Measurements from ENCODE around the gene FBXW8. TPM values are rescaled to one million over a fixed set of nuclear protein-coding genes. Genes with fewer than 3 reads are reported as not detected.

Gene FBXW8
- total RNA-seq, 4 donors from 2014 or later: 29.3 to 45.5 (median 32.9) TPM

DNA sequence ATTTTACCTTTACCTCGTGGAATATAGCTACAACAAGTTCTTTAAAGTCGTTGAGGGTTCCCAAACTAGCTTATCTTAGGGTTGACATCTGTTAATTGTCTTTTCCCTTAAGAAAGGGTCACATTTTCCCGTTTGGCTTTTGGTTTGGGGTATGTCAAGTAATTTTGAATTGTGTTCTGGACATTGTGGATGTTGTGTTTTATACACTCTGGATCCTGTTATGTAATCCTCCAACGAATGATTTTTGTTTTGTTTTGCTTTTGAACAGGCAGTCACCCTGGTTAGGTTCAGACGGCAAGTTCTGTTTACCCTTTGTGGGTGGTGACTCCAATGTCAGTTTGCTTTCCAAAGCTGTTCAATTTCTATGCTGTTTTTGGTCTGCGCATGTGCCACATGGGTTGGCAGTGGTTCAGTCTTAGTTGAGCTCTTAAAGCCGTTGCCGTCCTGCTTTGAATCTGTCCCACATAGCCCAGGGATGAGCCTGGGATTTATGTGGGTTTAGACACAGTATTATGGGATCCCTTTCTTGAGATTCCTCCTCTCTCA, 103.7 kb downstream of the FBXW8 start:
- H3K4me1 ChIP-seq: peaks cover 0 to 5% of the 10 kb centered on the region in 2 donors
- no peaks in the 10 kb centered on the region for H3K9me3 ChIP-seq
- intact Hi-C loops (cut with DNase I): no loop called here
- peaks cover 3 to 9% of the 10 kb centered on the region in 2 donors for H3K36me3 ChIP-seq
- no peak for DNase-seq
- WGBS, 2 donors: 91 to 93% methylated on average over 8 of the region's 8 CpGs
- no peak for TF ChIP-seq POLR2A (IDR thresholded peaks at IDR 0.05)
- H3K4me3 ChIP-seq (replicated peaks in 1 of 3): no peak overlapping the region
- H3K27me3 ChIP-seq: no peaks in the 10 kb centered on the region
- H3K27ac ChIP-seq: no peak overlapping the region

DNA sequence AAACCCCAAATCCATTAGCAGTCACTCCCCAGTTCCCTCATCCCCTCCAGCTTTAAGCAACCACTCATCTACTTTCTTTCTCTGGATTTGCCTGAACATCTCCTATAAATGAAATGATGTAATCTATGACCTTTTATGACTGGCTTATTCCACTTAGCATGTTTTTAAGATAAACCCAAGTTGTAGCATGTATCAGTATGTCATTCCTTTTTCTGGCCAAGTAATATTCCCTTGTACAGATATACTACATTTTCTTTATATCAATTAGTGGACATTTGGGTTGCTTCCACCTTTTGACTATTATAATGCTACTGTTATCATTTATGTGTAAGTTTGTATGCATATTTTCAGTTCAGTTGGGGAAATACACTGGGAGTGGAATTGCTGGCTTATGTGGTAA, 105.1 kb downstream of the FBXW8 start:
- H3K27ac ChIP-seq: no peak overlapping the region
- no peak for TF ChIP-seq POLR2A (IDR thresholded peaks at IDR 0.05)
- TF ChIP-seq, protein P1, sequence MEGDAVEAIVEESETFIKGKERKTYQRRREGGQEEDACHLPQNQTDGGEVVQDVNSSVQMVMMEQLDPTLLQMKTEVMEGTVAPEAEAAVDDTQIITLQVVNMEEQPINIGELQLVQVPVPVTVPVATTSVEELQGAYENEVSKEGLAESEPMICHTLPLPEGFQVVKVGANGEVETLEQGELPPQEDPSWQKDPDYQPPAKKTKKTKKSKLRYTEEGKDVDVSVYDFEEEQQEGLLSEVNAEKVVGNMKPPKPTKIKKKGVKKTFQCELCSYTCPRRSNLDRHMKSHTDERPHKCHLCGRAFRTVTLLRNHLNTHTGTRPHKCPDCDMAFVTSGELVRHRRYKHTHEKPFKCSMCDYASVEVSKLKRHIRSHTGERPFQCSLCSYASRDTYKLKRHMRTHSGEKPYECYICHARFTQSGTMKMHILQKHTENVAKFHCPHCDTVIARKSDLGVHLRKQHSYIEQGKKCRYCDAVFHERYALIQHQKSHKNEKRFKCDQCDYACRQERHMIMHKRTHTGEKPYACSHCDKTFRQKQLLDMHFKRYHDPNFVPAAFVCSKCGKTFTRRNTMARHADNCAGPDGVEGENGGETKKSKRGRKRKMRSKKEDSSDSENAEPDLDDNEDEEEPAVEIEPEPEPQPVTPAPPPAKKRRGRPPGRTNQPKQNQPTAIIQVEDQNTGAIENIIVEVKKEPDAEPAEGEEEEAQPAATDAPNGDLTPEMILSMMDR (IDR thresholded peaks at IDR 0.05): no peak
- no peak for DNase-seq
- intact Hi-C loops (cut with DNase I): no loop called here
- no peaks in the 10 kb centered on the region for H3K9me3 ChIP-seq
- H3K4me3 ChIP-seq (replicated peaks in 1 of 3): no peak overlapping the region
- H3K36me3 ChIP-seq: peaks cover 3 to 4% of the 10 kb centered on the region in 2 donors
- H3K4me1 ChIP-seq: peaks cover 8 to 13% of the 10 kb centered on the region in 2 donors
- no peaks in the 10 kb centered on the region for H3K27me3 ChIP-seq

DNA sequence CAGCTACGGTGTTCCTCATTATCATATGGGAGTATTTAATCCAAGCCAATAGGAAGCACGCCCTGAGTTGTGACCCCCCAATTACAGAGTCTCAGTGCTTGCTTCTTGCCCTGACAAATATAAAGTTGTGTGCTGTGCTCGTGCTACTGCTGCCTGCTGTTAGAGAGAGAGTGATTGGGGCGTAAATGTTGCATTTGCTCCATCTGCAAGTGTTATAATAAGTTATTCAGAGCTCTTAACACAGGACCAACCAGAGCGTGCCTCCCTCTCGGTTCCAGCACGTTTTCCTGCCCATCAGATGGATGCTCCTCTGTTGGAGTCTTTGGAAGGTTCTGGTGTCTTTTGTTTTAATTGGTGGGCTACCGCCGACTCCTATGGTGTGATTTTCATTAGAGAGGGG, 107.1 kb downstream of the FBXW8 start:
- TF ChIP-seq, protein P1 (IDR thresholded peaks at IDR 0.05): no peak
- no peak for TF ChIP-seq POLR2A (IDR thresholded peaks at IDR 0.05)
- H3K27ac ChIP-seq: no peak overlapping the region
- no peaks in the 10 kb centered on the region for H3K9me3 ChIP-seq
- intact Hi-C loops (cut with DNase I): no loop called here
- H3K27me3 ChIP-seq: no peaks in the 10 kb centered on the region
- H3K36me3 ChIP-seq: peaks cover 0 to 4% of the 10 kb centered on the region in 2 donors
- WGBS, 2 donors: 92 to 94% methylated on average over 9 of the region's 9 CpGs
- H3K4me3 ChIP-seq (replicated peaks in 1 of 3): no peak overlapping the region
- H3K4me1 ChIP-seq: peaks cover 23% of the 10 kb centered on the region in 2 donors
- no peak for DNase-seq

DNA sequence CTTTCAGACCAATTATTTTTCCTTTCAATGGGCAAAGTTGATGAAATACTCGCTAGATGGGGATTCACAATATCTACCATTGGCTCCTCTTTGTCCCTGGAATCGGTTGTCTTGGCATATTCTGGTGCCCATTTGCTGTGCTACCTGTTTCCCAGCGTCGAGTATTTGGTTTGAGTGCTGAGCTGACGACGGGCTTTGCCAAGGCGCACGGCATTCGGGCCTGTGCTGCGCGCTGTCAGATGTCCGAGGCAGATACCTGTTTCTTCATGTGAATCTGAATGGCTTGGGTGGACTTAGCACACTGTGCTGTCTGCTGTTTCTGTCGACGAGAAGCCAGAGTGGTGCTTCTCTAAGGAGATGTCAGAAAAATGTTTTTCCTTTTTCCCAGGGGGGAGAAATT, 107.5 kb downstream of the FBXW8 start:
- Histone ChIP-seq H3K27me3 (no peaks in the 10 kb centered on the region), H3K36me3 (peaks cover 0 to 4% of the 10 kb centered on the region in 2 donors), H3K4me3 (replicated peaks in 1 of 3) (no peak overlapping the region), H3K9me3 (no peaks in the 10 kb centered on the region), H3K27ac (no peak overlapping the region), H3K4me1 (peaks cover 25 to 27% of the 10 kb centered on the region in 2 donors)
- intact Hi-C loops (cut with DNase I): no loop called here
- no peak for TF ChIP-seq POLR2A (IDR thresholded peaks at IDR 0.05)
- TF ChIP-seq, protein P1 (IDR thresholded peaks at IDR 0.05): no peak
- no peak for DNase-seq
- 93 to 94% methylated on average over 14 of the region's 14 CpGs for WGBS, 2 donors

DNA sequence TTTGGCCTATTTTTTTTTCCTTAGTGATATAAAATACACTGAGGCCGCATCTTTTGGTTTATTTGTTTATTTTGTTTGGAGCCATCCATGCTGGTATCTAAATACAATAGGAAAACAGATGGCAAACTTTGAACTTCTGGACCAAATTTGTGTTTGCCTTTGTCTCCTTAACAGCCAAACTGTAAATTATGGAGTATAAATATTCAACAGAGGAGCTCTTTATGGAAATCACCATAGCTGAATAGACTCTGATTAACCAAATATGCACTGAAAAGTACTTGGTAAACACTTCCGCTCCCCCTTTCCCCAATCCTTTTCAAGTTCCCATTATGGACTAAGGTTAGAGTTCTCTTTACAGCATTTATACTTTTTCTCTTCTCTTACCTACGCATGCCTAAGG, 107.9 kb downstream of the FBXW8 start:
- no peak overlapping the region for H3K27ac ChIP-seq
- no peaks in the 10 kb centered on the region for H3K27me3 ChIP-seq
- H3K9me3 ChIP-seq: no peaks in the 10 kb centered on the region
- TF ChIP-seq POLR2A (IDR thresholded peaks at IDR 0.05): no peak
- TF ChIP-seq, protein P1 (IDR thresholded peaks at IDR 0.05): no peak
- H3K4me1 ChIP-seq: peaks cover 25 to 27% of the 10 kb centered on the region in 2 donors
- DNase-seq: no peak
- intact Hi-C loops (cut with DNase I): no loop called here
- H3K4me3 ChIP-seq (replicated peaks in 1 of 3): no peak overlapping the region
- H3K36me3 ChIP-seq: peaks cover 0 to 4% of the 10 kb centered on the region in 2 donors
- WGBS, 2 donors: 89 to 93% methylated on average over 3 of the region's 3 CpGs

All from thyroid gland (tissue), 4 donors.